WTC11 (cell line): Measurements from ENCODE around the gene ARL4C.

Source experiments
- ATF1 ChIP-seq: sonication (generic); formaldehyde crosslinking; IDR thresholded peaks from 2 replicates; pipeline ENCODE4 v1.8.1; 2023; ENCODE audit warnings: mild to moderate bottlenecking, moderate library complexity, missing genetic modification reagents
- ATF6 ChIP-seq: sonication (generic); formaldehyde crosslinking; IDR thresholded peaks from 2 replicates; pipeline ENCODE4 v1.8.1; 2023; ENCODE audit warnings: mild to moderate bottlenecking, missing genetic modification reagents
- E2F4 ChIP-seq: sonication (generic); formaldehyde crosslinking; IDR thresholded peaks from 2 replicates; pipeline ENCODE4 v1.8.1; 2022; ENCODE audit warnings: low read depth, mild to moderate bottlenecking, moderate library complexity, missing genetic modification reagents, borderline replicate concordance
- IRF1 ChIP-seq: sonication (generic); formaldehyde crosslinking; IDR thresholded peaks from 2 replicates; pipeline ENCODE4 v1.8.0; 2023; ENCODE audit warnings: missing genetic modification reagents
- JUN ChIP-seq: sonication (generic); formaldehyde crosslinking; IDR thresholded peaks from 2 replicates; pipeline ENCODE4 v1.8.0; 2023; ENCODE audit warnings: mild to moderate bottlenecking, missing genetic modification reagents
- RORB ChIP-seq: fragments of 250-450 bp; sonication (Bioruptor Pico); IDR thresholded peaks from 2 replicates; pipeline ENCODE4 v1.9.0; 2021; ENCODE audit warnings: mild to moderate bottlenecking
- TP53 ChIP-seq: sonication (generic); formaldehyde crosslinking; IDR thresholded peaks from 2 replicates; pipeline ENCODE4 v1.8.1; 2023; ENCODE audit warnings: mild to moderate bottlenecking, missing genetic modification reagents
- ZNF263 ChIP-seq: sonication (generic); formaldehyde crosslinking; IDR thresholded peaks from 2 replicates; pipeline ENCODE4 v1.8.1; 2022; ENCODE audit warnings: low read depth, mild to moderate bottlenecking, moderate library complexity, missing genetic modification reagents
- ZSCAN18 ChIP-seq: fragments of 250-450 bp; sonication (Bioruptor Pico); IDR thresholded peaks from 2 replicates; pipeline ENCODE4 v2.1.2; 2022; ENCODE audit warnings: mild to moderate bottlenecking, moderate library complexity
- TF ChIP-seq, protein P1 (sequence below): sonication (generic); formaldehyde crosslinking; IDR thresholded peaks from 2 replicates; pipeline ENCODE4 v1.8.0; 2022; ENCODE audit warnings: mild to moderate bottlenecking, missing genetic modification reagents
- TF ChIP-seq, protein P2 (sequence below): fragments of 200-600 bp; IDR thresholded peaks from 2 replicates; pipeline ENCODE4 v1.8.0; 2022; ENCODE audit warnings: antibody characterized with exemption
- TF ChIP-seq, protein P3 (sequence below): sonication (generic); formaldehyde crosslinking; IDR thresholded peaks from 2 replicates; pipeline ENCODE4 v1.8.1; 2023; ENCODE audit warnings: mild to moderate bottlenecking, missing genetic modification reagents, borderline replicate concordance
- TF ChIP-seq, protein P4 (sequence below): sonication (generic); formaldehyde crosslinking; IDR thresholded peaks from 2 replicates; pipeline ENCODE4 v1.8.1; 2023; ENCODE audit warnings: mild to moderate bottlenecking, missing genetic modification reagents, moderate library complexity

GRCh38 chr2:234528410-234529148 is 31.7 kb upstream of the ARL4C start:
- TF ChIP-seq, protein P1, sequence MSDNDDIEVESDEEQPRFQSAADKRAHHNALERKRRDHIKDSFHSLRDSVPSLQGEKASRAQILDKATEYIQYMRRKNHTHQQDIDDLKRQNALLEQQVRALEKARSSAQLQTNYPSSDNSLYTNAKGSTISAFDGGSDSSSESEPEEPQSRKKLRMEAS = no peak
- no peak for TF ChIP-seq ZNF263 (CRISPR knock-in tag)
- no peak for TF ChIP-seq TP53 (CRISPR knock-in tag)
- TF ChIP-seq, protein P2, sequence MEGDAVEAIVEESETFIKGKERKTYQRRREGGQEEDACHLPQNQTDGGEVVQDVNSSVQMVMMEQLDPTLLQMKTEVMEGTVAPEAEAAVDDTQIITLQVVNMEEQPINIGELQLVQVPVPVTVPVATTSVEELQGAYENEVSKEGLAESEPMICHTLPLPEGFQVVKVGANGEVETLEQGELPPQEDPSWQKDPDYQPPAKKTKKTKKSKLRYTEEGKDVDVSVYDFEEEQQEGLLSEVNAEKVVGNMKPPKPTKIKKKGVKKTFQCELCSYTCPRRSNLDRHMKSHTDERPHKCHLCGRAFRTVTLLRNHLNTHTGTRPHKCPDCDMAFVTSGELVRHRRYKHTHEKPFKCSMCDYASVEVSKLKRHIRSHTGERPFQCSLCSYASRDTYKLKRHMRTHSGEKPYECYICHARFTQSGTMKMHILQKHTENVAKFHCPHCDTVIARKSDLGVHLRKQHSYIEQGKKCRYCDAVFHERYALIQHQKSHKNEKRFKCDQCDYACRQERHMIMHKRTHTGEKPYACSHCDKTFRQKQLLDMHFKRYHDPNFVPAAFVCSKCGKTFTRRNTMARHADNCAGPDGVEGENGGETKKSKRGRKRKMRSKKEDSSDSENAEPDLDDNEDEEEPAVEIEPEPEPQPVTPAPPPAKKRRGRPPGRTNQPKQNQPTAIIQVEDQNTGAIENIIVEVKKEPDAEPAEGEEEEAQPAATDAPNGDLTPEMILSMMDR = no peak
- no peak for TF ChIP-seq ATF6 (CRISPR knock-in tag)
- no peak for TF ChIP-seq E2F4 (CRISPR knock-in tag)
- TF ChIP-seq, protein P3, sequence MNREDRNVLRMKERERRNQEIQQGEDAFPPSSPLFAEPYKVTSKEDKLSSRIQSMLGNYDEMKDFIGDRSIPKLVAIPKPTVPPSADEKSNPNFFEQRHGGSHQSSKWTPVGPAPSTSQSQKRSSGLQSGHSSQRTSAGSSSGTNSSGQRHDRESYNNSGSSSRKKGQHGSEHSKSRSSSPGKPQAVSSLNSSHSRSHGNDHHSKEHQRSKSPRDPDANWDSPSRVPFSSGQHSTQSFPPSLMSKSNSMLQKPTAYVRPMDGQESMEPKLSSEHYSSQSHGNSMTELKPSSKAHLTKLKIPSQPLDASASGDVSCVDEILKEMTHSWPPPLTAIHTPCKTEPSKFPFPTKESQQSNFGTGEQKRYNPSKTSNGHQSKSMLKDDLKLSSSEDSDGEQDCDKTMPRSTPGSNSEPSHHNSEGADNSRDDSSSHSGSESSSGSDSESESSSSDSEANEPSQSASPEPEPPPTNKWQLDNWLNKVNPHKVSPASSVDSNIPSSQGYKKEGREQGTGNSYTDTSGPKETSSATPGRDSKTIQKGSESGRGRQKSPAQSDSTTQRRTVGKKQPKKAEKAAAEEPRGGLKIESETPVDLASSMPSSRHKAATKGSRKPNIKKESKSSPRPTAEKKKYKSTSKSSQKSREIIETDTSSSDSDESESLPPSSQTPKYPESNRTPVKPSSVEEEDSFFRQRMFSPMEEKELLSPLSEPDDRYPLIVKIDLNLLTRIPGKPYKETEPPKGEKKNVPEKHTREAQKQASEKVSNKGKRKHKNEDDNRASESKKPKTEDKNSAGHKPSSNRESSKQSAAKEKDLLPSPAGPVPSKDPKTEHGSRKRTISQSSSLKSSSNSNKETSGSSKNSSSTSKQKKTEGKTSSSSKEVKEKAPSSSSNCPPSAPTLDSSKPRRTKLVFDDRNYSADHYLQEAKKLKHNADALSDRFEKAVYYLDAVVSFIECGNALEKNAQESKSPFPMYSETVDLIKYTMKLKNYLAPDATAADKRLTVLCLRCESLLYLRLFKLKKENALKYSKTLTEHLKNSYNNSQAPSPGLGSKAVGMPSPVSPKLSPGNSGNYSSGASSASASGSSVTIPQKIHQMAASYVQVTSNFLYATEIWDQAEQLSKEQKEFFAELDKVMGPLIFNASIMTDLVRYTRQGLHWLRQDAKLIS (CRISPR knock-in tag) = no peak
- no peak for TF ChIP-seq ATF1 (CRISPR knock-in tag)
- no peak for TF ChIP-seq JUN (CRISPR knock-in tag)
- no peak for TF ChIP-seq ZSCAN18 (CRISPR knock-in tag)
- TF ChIP-seq, protein P4, sequence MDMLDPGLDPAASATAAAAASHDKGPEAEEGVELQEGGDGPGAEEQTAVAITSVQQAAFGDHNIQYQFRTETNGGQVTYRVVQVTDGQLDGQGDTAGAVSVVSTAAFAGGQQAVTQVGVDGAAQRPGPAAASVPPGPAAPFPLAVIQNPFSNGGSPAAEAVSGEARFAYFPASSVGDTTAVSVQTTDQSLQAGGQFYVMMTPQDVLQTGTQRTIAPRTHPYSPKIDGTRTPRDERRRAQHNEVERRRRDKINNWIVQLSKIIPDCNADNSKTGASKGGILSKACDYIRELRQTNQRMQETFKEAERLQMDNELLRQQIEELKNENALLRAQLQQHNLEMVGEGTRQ (CRISPR knock-in tag) = no peak
- TF ChIP-seq IRF1 (CRISPR knock-in tag) = no peak
- TF ChIP-seq RORB (CRISPR knock-in tag) = no peak
